ENCODE data around the gene EMILIN1.

Gene EMILIN1

GRCh38 chr2:27123302-27124150, 45.1 kb downstream of the EMILIN1 start, which contains the start of gene ABHD1:
Gene ABHD1, plus strand, starts transcription at chr2:27123815. Its CDS starts 134 bp downstream, at chr2:27123949.
- DNase-seq (ENCODE audit: low read depth) = no peak

- DNase-seq (ENCODE audit: low read depth) = no peak
Measured at GRCh38 chr2:27125104-27125503, 46.7 kb downstream of the EMILIN1 start.

- DNase-seq (ENCODE audit: low read depth) = no peak
Measured at GRCh38 chr2:27126252-27126710, 47.9 kb downstream of the EMILIN1 start.

GRCh38 chr2:27127883-27128667, 49.7 kb downstream of the EMILIN1 start:
- no peak for DNase-seq (ENCODE audit: low read depth)

- DNase-seq (ENCODE audit: low read depth) = no peak
Measured at GRCh38 chr2:27128668-27129571, 50.5 kb downstream of the EMILIN1 start.

- no peak for DNase-seq (ENCODE audit: low read depth)
Measured at GRCh38 chr2:27130396-27130795, 52.0 kb downstream of the EMILIN1 start.

GRCh38 chr2:27131429-27131828, 53.0 kb downstream of the EMILIN1 start:
- DNase-seq (ENCODE audit: low read depth) = no peak

- no peak for DNase-seq (ENCODE audit: low read depth)
Measured at GRCh38 chr2:27133195-27133875, 54.9 kb downstream of the EMILIN1 start.

GRCh38 chr2:27133905-27134780, 55.7 kb downstream of the EMILIN1 start, which contains the start of gene PREB:
Gene PREB, minus strand, starts transcription at chr2:27134636. Its CDS starts 215 bp downstream, at chr2:27134421.
- peak; percentile 53 for DNase-seq (ENCODE audit: low read depth)

GRCh38 chr2:27134781-27135477, 56.5 kb downstream of the EMILIN1 start:
- no peak for DNase-seq (ENCODE audit: low read depth)

GRCh38 chr2:27135478-27135955, 57.1 kb downstream of the EMILIN1 start:
- no peak for DNase-seq (ENCODE audit: low read depth)
